HepG2 (cell line): ENCODE results near the gene PDE4C. TPM values are rescaled to one million over a fixed set of nuclear protein-coding genes. Genes with fewer than 3 reads are reported as not detected.

Experiments used
- AGO1 ChIP-seq: fragments of 200-400 bp; formaldehyde crosslinking; IDR thresholded peaks from 2 replicates; pipeline ENCODE4 v1.6.1; 2017; ENCODE audit warnings: mild to moderate bottlenecking, low read depth, low read length, moderate library complexity; ENCODE audit not compliant: poor library complexity, severe bottlenecking
- BORCS8-MEF2B ChIP-seq: sonication (generic); formaldehyde crosslinking; IDR thresholded peaks from 2 replicates; pipeline ENCODE4 v1.8.0; 2022; ENCODE audit warnings: mild to moderate bottlenecking, missing genetic modification reagents
- CAMTA2 ChIP-seq: sonication (generic); formaldehyde crosslinking; IDR thresholded peaks from 2 replicates; pipeline ENCODE4 v1.4.0; 2020; ENCODE audit warnings: mild to moderate bottlenecking, missing genetic modification reagents, borderline replicate concordance
- CC2D1A ChIP-seq: sonication (generic); formaldehyde crosslinking; IDR thresholded peaks from 2 replicates; pipeline ENCODE4 v1.8.1; 2023; ENCODE audit warnings: mild to moderate bottlenecking, missing genetic modification reagents
- CEBPB ChIP-seq: IDR thresholded peaks from 2 replicates; pipeline ENCODE4 v1.6.1; 2011; ENCODE audit warnings: low read depth, low read length, improper control_type of control experiment, borderline replicate concordance
- FOXC1 ChIP-seq: sonication (generic); formaldehyde crosslinking; IDR thresholded peaks from 2 replicates; pipeline ENCODE4 v1.8.0; 2022; ENCODE audit warnings: mild to moderate bottlenecking, missing genetic modification reagents, borderline replicate concordance
- GPN1 ChIP-seq: sonication (generic); formaldehyde crosslinking; IDR thresholded peaks from 2 replicates; pipeline ENCODE4 v1.5.1; 2020; ENCODE audit warnings: missing genetic modification reagents, borderline replicate concordance
- HNF4G ChIP-seq, 2 experiments: sonication (generic) in 1 of 2; formaldehyde crosslinking in 1 of 2; IDR thresholded peaks; 2 replicates each; pipeline versions ENCODE4 v1.4.0 to v1.6.1; 2011 to 2020; ENCODE audit warnings: borderline replicate concordance in 2 of 2, low read depth in 2 of 2, mild to moderate bottlenecking in 2 of 2, low read length in 1 of 2, missing genetic modification reagents in 1 of 2, moderate library complexity in 1 of 2
- HNRNPLL ChIP-seq: fragments of 200-400 bp; formaldehyde crosslinking; IDR thresholded peaks from 2 replicates; pipeline ENCODE4 v1.6.1; 2017; ENCODE audit warnings: mild to moderate bottlenecking, low read depth, low read length; ENCODE audit not compliant: poor library complexity, severe bottlenecking
- IRF9 ChIP-seq: sonication (generic); formaldehyde crosslinking; IDR thresholded peaks from 2 replicates; pipeline ENCODE4 v1.8.0; 2022; ENCODE audit warnings: missing genetic modification reagents, mild to moderate bottlenecking, borderline replicate concordance
- JUN ChIP-seq: sonication (generic); formaldehyde crosslinking; IDR thresholded peaks from 2 replicates; pipeline ENCODE4 v1.4.0; 2020; ENCODE audit warnings: mild to moderate bottlenecking, missing genetic modification reagents
- MTA1 ChIP-seq: sonication (generic); formaldehyde crosslinking; IDR thresholded peaks from 2 replicates; pipeline ENCODE4 v1.4.0; 2020; ENCODE audit warnings: missing genetic modification reagents, mild to moderate bottlenecking, borderline replicate concordance
- NAIF1 ChIP-seq: sonication (generic); formaldehyde crosslinking; IDR thresholded peaks from 2 replicates; pipeline ENCODE4 v1.5.0; 2020; ENCODE audit warnings: mild to moderate bottlenecking, missing genetic modification reagents, borderline replicate concordance
- NFATC3 ChIP-seq: sonication (generic); formaldehyde crosslinking; IDR thresholded peaks from 2 replicates; pipeline ENCODE4 v1.5.1; 2020; ENCODE audit warnings: mild to moderate bottlenecking, missing genetic modification reagents
- NFKBIZ ChIP-seq: IDR thresholded peaks from 2 replicates; pipeline ENCODE4 v1.6.1; 2018; ENCODE audit warnings: missing genetic modification reagents, missing compliant biosample characterization
- SIX1 ChIP-seq: sonication (generic); formaldehyde crosslinking; IDR thresholded peaks from 2 replicates; pipeline ENCODE4 v1.4.0; 2020; ENCODE audit warnings: missing genetic modification reagents, borderline replicate concordance
- SMAD1 ChIP-seq: sonication (generic); formaldehyde crosslinking; IDR thresholded peaks from 2 replicates; pipeline ENCODE4 v1.4.0; 2020; ENCODE audit warnings: missing genetic modification reagents, low read depth, mild to moderate bottlenecking, borderline replicate concordance
- TEAD3 ChIP-seq: optimal IDR thresholded peaks from 2 replicates; pipeline ENCODE3; 2016; ENCODE audit warnings: borderline replicate concordance
- ZFP82 ChIP-seq: sonication (generic); formaldehyde crosslinking; IDR thresholded peaks from 2 replicates; pipeline ENCODE4 v1.5.1; 2020; ENCODE audit warnings: mild to moderate bottlenecking, missing genetic modification reagents, borderline replicate concordance
- ZMAT5 ChIP-seq: sonication (generic); formaldehyde crosslinking; IDR thresholded peaks from 2 replicates; pipeline ENCODE4 v1.5.0; 2020; ENCODE audit warnings: mild to moderate bottlenecking, low read depth, missing genetic modification reagents, borderline replicate concordance
- ZNF33B ChIP-seq: sonication (generic); formaldehyde crosslinking; IDR thresholded peaks from 2 replicates; pipeline ENCODE4 v1.5.1; 2020; ENCODE audit warnings: mild to moderate bottlenecking, missing genetic modification reagents
- ZNF512 ChIP-seq: sonication (generic); formaldehyde crosslinking; IDR thresholded peaks from 2 replicates; pipeline ENCODE4 v1.4.0; 2020; ENCODE audit warnings: mild to moderate bottlenecking, missing genetic modification reagents
- ZNF687 ChIP-seq: sonication (generic); formaldehyde crosslinking; IDR thresholded peaks from 2 replicates; pipeline ENCODE4 v1.5.1; 2020; ENCODE audit warnings: mild to moderate bottlenecking, missing genetic modification reagents, moderate library complexity
- polyA plus RNA-seq, 8 experiments: library from polyadenylated mRNA; depleted of rRNA in 3 of 8; stranded (reverse) in 7 of 8; unstranded in 1 of 8; fragments of >200 nt; fragmentation: Illumina TruSeq in 4 of 8; extraction: Trizol in 4 of 8; gene quantifications; 2 replicates each; pipeline versions ENCODE4 v1.2.1 to v1.2.3, GENCODE V29; 2011 to 2016; ENCODE audit warnings: low read depth in 4 of 8, missing spikeins in 1 of 8, mixed read lengths in 1 of 8; ENCODE audit not compliant: insufficient read depth in 1 of 8
- total RNA-seq, 5 experiments: library from RNA; depleted of rRNA; stranded (reverse); fragments of >200 nt; fragmentation: Illumina TruSeq; extraction: Trizol; gene quantifications; 2 replicates each; pipeline ENCODE4 v1.2.3, GENCODE V29; 2016; ENCODE audit warnings: low read depth in 1 of 5

The PDE4C gene
- total and polyA plus RNA-seq, 2 of the 13 experiments (the other 11 are each of a cell fraction or from before 2014, with no cell fraction given) = 1.4 to 14.0 TPM

- no peak for TF ChIP-seq GPN1
- no peak for TF ChIP-seq HNRNPLL
- TF ChIP-seq BORCS8-MEF2B (CRISPR knock-in tag) = no peak
- no peak for TF ChIP-seq CAMTA2 (CRISPR knock-in tag)
- no peak for TF ChIP-seq CEBPB
- TF ChIP-seq AGO1 = peak; percentile 15
- TF ChIP-seq TEAD3 (CRISPR knock-in tag) = peak; percentile 13
- no peak for TF ChIP-seq JUN
- TF ChIP-seq ZNF687 (CRISPR knock-in tag) = peak; percentile 66; the same call in 1 of the 2 replicates
- no peak for TF ChIP-seq HNF4G (IDR thresholded peaks at IDR 0.05; ENCODE audit: borderline replicate concordance, low read depth, low read length)
- no peak for TF ChIP-seq HNF4G (CRISPR knock-in tag; IDR thresholded peaks at IDR 0.05; ENCODE audit: borderline replicate concordance, low read depth)
- no peak for TF ChIP-seq NFATC3 (CRISPR knock-in tag)
- TF ChIP-seq ZMAT5 (CRISPR knock-in tag) = no peak
- no peak for TF ChIP-seq SMAD1 (CRISPR knock-in tag)
- TF ChIP-seq ZNF33B = 0 out of 2 replicates have a peak, but pooled peaks have one; percentile 35
- 0 out of 2 replicates have a peak, but pooled peaks have one; percentile 23 for TF ChIP-seq IRF9 (CRISPR knock-in tag)
- TF ChIP-seq NAIF1 (CRISPR knock-in tag) = no peak
- peak; percentile 57; the same call in 1 of the 2 replicates for TF ChIP-seq MTA1 (CRISPR knock-in tag)
- no peak for TF ChIP-seq ZFP82 (CRISPR knock-in tag)
- TF ChIP-seq CC2D1A = no peak
- TF ChIP-seq ZNF512 (CRISPR knock-in tag) = 0 out of 2 replicates have a peak, but pooled peaks have one; percentile 66
- TF ChIP-seq SIX1 (CRISPR knock-in tag) = no peak
- TF ChIP-seq FOXC1 = no peak
- TF ChIP-seq NFKBIZ (CRISPR knock-in tag) = no peak
Observed at GRCh38 chr19:18203408-18203862, 22.8 kb downstream of the PDE4C start (continued).
